ENCODE results near the gene HHAT.

The HHAT gene

GRCh38 chr1:210372931-210373627 lies 44.4 kb downstream of the HHAT start:
- H3K4me3 ChIP-seq (ENCODE audit: low read length), result no peak overlapping the region
- no peak for DNase-seq (ENCODE audit: low read depth)
- TF ChIP-seq CTCF (conservative IDR thresholded peaks at IDR 0.05; ENCODE audit: low read length), result no peak

- DNase-seq (ENCODE audit: low read depth), result no peak
- H3K4me3 ChIP-seq (ENCODE audit: low read length), result no peak overlapping the region
- TF ChIP-seq CTCF (conservative IDR thresholded peaks at IDR 0.05; ENCODE audit: low read length), result no peak
These were observed 44.9 kb downstream of the HHAT start for GRCh38 chr1:210373628-210373877.

- peak; percentile 79 for TF ChIP-seq CTCF (conservative IDR thresholded peaks at IDR 0.05; ENCODE audit: low read length)
- DNase-seq (ENCODE audit: low read depth), result peak; percentile 86
- H3K4me3 ChIP-seq (ENCODE audit: low read length), result no peak overlapping the region
These were observed 45.3 kb downstream of the HHAT start for GRCh38 chr1:210373878-210374599.

GRCh38 chr1:210374600-210374953 lies 45.9 kb downstream of the HHAT start:
- no peak for DNase-seq (ENCODE audit: low read depth)
- H3K4me3 ChIP-seq (ENCODE audit: low read length), result no peak overlapping the region
- TF ChIP-seq CTCF (conservative IDR thresholded peaks at IDR 0.05; ENCODE audit: low read length), result no peak

- no peak for TF ChIP-seq CTCF (conservative IDR thresholded peaks at IDR 0.05; ENCODE audit: low read length)
- DNase-seq (ENCODE audit: low read depth), result peak; percentile 18
These were observed 48.2 kb downstream of the HHAT start for GRCh38 chr1:210376836-210377372.

GRCh38 chr1:210377731-210378333 lies 49.1 kb downstream of the HHAT start:
- TF ChIP-seq CTCF (conservative IDR thresholded peaks at IDR 0.05; ENCODE audit: low read length), result no peak
- no peak overlapping the region for H3K4me3 ChIP-seq (ENCODE audit: low read length)
- peak; percentile 51 for DNase-seq (ENCODE audit: low read depth)

More at GRCh38 chr1:210376836-210377372, 48.2 kb downstream of the HHAT start:
- no peak overlapping the region for H3K4me3 ChIP-seq (ENCODE audit: low read length)

Data from AG10803 (cell line).